Measurements from ENCODE around the gene GPAT3. TPM values are rescaled to one million over a fixed set of nuclear protein-coding genes. Genes with fewer than 3 reads are reported as not detected.

GPAT3 gene
- total RNA-seq, 1 experiment from 2014 or later = 7.8 TPM

GRCh38 chr4:83626245-83626836, 90.4 kb downstream of the GPAT3 start:
- peak; percentile 23 for DNase-seq (ENCODE audit: low spot score)
- in situ Hi-C loops (cut with HindIII; ENCODE audit: low sequenced_read_pairs) = no loop called here

- no peak for DNase-seq (ENCODE audit: low spot score)
- in situ Hi-C loops (cut with HindIII; ENCODE audit: low sequenced_read_pairs) = no loop called here
Measured at GRCh38 chr4:83629945-83630721, 94.2 kb downstream of the GPAT3 start.

- in situ Hi-C loops (cut with HindIII; ENCODE audit: low sequenced_read_pairs) = no loop called here
- peak; percentile 25 for DNase-seq (ENCODE audit: low spot score)
Measured at GRCh38 chr4:83631066-83631465, 95.2 kb downstream of the GPAT3 start.

- in situ Hi-C loops (cut with HindIII; ENCODE audit: low sequenced_read_pairs) = no loop called here
- DNase-seq (ENCODE audit: low spot score) = no peak
Measured at GRCh38 chr4:83636930-83637329, 101.0 kb downstream of the GPAT3 start.

- DNase-seq (ENCODE audit: low spot score) = peak; percentile 81
- in situ Hi-C loops (cut with HindIII; ENCODE audit: low sequenced_read_pairs) = no loop called here
Measured at GRCh38 chr4:83639849-83640493, 104.1 kb downstream of the GPAT3 start.

GRCh38 chr4:83643036-83643435, 107.1 kb downstream of the GPAT3 start:
- in situ Hi-C loops (cut with HindIII; ENCODE audit: low sequenced_read_pairs) = no loop called here
- DNase-seq (ENCODE audit: low spot score) = no peak

- in situ Hi-C loops (cut with HindIII; ENCODE audit: low sequenced_read_pairs) = no loop called here
- peak; percentile 71 for DNase-seq (ENCODE audit: low spot score)
Measured at GRCh38 chr4:83644677-83645659, 109.1 kb downstream of the GPAT3 start.

- DNase-seq (ENCODE audit: low spot score) = no peak
- in situ Hi-C loops (cut with HindIII; ENCODE audit: low sequenced_read_pairs) = no loop called here
Measured at GRCh38 chr4:83646538-83647239, 110.8 kb downstream of the GPAT3 start.

- DNase-seq (ENCODE audit: low spot score) = no peak
- in situ Hi-C loops (cut with HindIII; ENCODE audit: low sequenced_read_pairs) = no loop called here
Measured at GRCh38 chr4:83651846-83652245, 115.9 kb downstream of the GPAT3 start.

Other genes starting within 250 kb of the GPAT3 start
- 0.18 and 1.3 TPM in 2 replicates for gene HPSE, start 201.3 kb upstream of the GPAT3 start, total RNA-seq (2014; rRNA removed; shearing (Covaris generic))
- gene HELQ, start 80.3 kb upstream of the GPAT3 start, total RNA-seq (2014; rRNA removed; shearing (Covaris generic)) = 9.7 and 12.7 TPM in 2 replicates
- 35.3 and 38.1 TPM in 2 replicates for gene MRPS18C, start 80.0 kb upstream of the GPAT3 start, total RNA-seq (2014; rRNA removed; shearing (Covaris generic))
- 5.6 and 8.9 TPM in 2 replicates for gene ABRAXAS1, start 51.0 kb upstream of the GPAT3 start, total RNA-seq (2014; rRNA removed; shearing (Covaris generic))